GM12875 (cell line): Measurements from ENCODE around the gene LGALS7B.
"Not testable (repeated sequence)": the region's sequence is repeated elsewhere in the genome, so short reads cannot be mapped to it uniquely, and the experiment has no call there.

Experiments used
- H3K4me3 ChIP-seq: one replicate; pipeline ENCODE4 v1.5.1; 2011; ENCODE audit warnings: low read depth, low read length, control low read depth
- CTCF ChIP-seq: IDR thresholded peaks from 2 replicates; pipeline ENCODE4 v1.5.1; 2011; ENCODE audit warnings: low read depth, mild to moderate bottlenecking, control low read depth, inconsistent platforms, low read length, moderate library complexity, borderline replicate concordance; ENCODE audit not compliant: insufficient read depth

Gene LGALS7B

GRCh38 chr19:38796154-38796553 is 7.2 kb downstream of the LGALS7B start:
- TF ChIP-seq CTCF = no peak
- H3K4me3 ChIP-seq = no peak overlapping the region

GRCh38 chr19:38797781-38798180 is 8.8 kb downstream of the LGALS7B start:
- not testable (repeated sequence) for H3K4me3 ChIP-seq

DNA sequence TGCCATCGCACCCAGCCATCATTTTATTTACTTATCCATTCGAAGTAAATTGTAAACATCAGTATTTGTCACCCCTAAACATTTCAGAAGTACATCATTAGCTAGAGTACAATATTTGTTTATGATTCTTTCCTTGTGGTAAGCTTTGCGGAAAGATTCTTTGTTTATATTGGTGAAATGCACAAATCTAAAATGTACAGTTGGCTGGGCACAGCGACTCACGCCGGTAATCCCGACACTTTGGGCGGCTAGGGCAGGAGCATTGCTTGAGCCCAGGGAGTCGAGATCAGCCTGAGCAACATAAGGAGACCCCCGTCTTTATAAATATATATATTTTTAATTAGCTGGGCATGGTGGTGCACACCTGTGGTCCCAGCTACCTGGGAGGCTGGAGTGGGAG is 10.1 kb downstream of the LGALS7B start:
- H3K4me3 ChIP-seq = no peak overlapping the region
- no peak for TF ChIP-seq CTCF

DNA sequence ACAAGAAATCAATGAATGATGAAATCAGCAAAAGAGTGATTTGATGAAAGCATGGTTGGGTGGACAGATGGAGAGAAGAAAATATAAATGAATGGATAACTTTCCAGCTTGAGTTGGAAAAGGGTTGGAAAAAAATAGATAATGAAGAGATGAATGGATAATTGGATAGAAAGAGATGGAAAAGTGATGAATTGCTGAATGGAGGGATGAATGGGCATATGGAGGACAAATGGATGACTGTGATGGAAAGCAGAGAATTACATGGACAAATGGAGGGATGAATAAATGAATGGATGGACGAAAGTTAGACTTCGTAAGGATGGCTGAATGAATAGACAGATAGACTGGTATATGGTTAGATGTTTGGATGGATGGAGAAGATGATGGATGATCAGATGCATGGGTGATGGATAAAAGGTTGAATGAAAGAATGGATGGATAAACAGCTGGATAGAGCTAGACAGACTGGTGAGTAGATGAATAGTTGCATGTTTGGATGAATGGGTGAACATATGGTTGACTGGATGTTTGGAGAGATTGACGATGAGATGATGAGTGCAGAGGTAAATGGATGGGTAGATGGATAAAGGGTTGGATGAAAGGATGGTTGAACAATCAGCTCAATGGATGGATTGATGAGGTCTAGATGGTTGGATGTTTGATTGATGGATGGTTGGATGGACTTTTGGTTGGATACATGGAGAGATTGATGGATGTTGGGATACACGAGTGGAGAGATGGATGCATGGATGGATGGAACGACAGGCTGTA is 11.8 kb downstream of the LGALS7B start:
- no peak for TF ChIP-seq CTCF
- H3K4me3 ChIP-seq = no peak overlapping the region

DNA sequence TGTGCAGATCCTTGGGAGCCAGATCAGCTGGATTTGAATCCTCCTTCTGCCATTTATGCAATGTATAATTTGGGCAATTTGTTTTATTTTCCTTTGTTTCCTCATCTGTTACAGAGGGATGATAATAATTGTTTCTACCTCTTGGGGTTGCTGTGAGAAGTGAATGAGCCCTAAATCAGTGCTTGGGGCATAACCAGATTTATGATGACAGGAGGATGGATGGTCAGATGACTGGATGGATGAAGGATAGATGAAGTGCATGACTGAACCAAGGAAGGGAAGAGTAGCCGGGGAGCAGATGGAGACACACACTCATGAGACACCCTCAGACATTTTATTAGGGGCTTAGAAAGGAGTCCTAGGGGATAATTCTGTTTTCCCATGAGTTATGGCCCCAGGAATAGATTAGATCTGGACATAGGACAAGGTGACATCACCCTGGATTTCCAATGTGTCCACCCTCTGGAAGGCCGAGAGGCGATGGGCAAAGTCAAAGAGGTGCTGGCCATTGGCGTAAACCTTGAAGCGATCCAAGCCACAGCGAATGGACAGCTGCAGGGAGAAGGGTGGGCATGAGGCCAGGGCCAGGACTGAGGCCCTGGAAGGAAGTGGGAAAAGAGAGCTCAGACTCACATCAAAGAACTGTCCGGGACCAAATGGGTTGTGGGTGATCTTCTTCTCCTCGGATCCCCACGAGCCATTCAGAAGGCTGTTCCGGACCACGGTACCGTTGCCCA is 12.5 kb downstream of the LGALS7B start:
- TF ChIP-seq CTCF = no peak
- no peak overlapping the region for H3K4me3 ChIP-seq

- TF ChIP-seq CTCF = no peak
- H3K4me3 ChIP-seq = no peak overlapping the region
Observed at GRCh38 chr19:38803543-38803942, 14.5 kb downstream of the LGALS7B start.

DNA sequence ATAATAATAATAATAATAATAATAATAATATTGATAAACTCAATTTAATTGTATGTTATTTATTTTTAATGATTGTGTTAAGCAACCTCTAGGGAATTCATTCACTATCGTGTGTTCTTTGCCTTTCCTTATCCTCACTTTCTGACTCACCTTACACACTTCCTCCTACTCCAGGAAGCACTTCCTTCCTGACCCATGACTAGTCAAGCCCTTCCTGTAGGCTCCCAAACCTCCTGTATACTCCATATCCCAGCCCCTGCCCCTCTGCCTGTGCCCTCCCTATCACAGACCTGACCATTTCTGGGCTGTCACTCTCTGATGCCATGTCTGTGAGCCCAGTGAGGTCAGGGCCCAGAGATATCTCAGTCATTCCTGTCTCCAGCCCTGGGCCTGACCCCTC is 16.2 kb downstream of the LGALS7B start:
- TF ChIP-seq CTCF = no peak
- no peak overlapping the region for H3K4me3 ChIP-seq

- no peak for TF ChIP-seq CTCF
- H3K4me3 ChIP-seq = no peak overlapping the region
Observed at GRCh38 chr19:38806371-38806770, 17.4 kb downstream of the LGALS7B start.

DNA sequence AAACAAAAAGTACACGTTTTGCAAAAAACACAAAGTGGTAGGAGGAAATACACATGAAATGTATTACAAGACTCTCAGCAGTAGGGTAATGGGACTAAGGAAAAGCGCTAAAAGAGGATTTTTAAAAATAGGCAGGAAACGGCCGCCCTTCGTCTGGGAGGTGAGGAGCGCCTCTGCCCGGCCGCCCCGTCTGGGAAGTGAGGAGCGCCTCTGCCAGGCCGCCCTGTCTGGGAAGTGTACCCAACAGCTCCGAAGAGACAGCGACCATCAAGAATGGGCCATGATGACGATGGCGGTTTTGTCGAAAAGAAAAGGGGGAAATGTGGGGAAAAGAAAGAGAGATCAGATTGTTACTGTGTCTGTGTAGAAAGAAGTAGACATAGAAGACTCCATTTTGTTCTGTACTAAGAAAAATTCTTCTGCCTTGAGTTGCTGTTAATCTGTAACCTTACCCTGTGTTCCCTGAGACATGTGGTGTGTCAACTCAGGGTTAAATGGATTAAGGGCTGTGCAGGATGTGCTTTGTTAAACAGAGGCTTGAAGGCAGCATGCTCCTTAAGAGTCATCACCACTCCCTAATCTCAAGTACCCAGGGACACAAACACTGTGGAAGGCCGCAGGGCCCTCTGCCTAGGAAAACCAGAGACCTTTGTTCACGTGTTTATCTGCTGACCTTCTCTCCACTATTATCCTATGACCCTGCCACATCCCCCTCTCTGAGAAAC is 18.5 kb downstream of the LGALS7B start:
- not testable (repeated sequence) for H3K4me3 ChIP-seq
